Measurements from ENCODE around the gene PTK6. TPM values are rescaled to one million over a fixed set of nuclear protein-coding genes. Genes with fewer than 3 reads are reported as not detected.
A peak's percentile ranks its signal among the peaks of the same experiment; 100 is the strongest.

The PTK6 gene
- total and polyA plus RNA-seq, 2 of the 13 experiments (the other 11 are each of a cell fraction or from before 2014, with no cell fraction given), result 0.08 TPM; not detected in 1

- Histone ChIP-seq H3K4me1 (ENCODE audit: insufficient read depth, low read length) (peaks cover 8% of the 10 kb centered on the region), H3K36me3 (replicated peaks in 1 of 2; ENCODE audit: control insufficient read depth in 1 of 2, insufficient read depth in 2 of 2, low read length in 2 of 2) (no peaks in the 10 kb centered on the region), H3K9me3 (ENCODE audit: low read length) (no peaks in the 10 kb centered on the region), H4K20me1 (ENCODE audit: insufficient read depth, low read length) (peaks cover 2% of the 10 kb centered on the region; the same call in 1 of the 2 replicates), H3K27ac (ENCODE audit: extremely low read length, insufficient read depth, low read length) (no peak overlapping the region), H3K4me3 (replicated peaks in 1 of 3; ENCODE audit: insufficient read depth in 1 of 3, low read depth in 2 of 3, low read length in 3 of 3) (no peak overlapping the region), H3K27me3 (ENCODE audit: control insufficient read depth in 1 of 2, insufficient read depth in 2 of 2, low read length in 2 of 2) (no peaks in the 10 kb centered on the region), H2AFZ (ENCODE audit: low read length) (no peak overlapping the region), H3K79me2 (ENCODE audit: insufficient read depth, low read length) (no peaks in the 10 kb centered on the region), H3K9ac (ENCODE audit: insufficient read depth, low read depth, low read length) (no peak overlapping the region), H3K4me2 (ENCODE audit: low read depth, low read length) (no peak overlapping the region)
- in situ Hi-C loops (cut with HindIII; ENCODE audit: extremely low pct_ligation_motif_present, low pct_unique_long_range_greater_than_20kb), result no loop called here
- no TSS peak for BruUV-seq (replicated peaks)
- ChIA-PET POLR2A (interaction anchor here (0.9 to 1.0 kb wide), 2 partner anchors 11 to 139 kb away, joined by 3 read pairs; partner anchors contain the start of genes ARFRP1 and ZGPAT), CTCF (ENCODE audit: low intra/inter-chr PET ratio, low total read pairs) (no interaction called here)
- intact Hi-C loops (cut with micrococcal nuclease; ENCODE audit: unreplicated experiment), result no loop called here
- 0 out of 2 replicates have a peak, but pooled peaks have one; percentile 4 for TF ChIP-seq POLR2G (IDR thresholded peaks at IDR 0.05; ENCODE audit: low read depth, low read length)
- 0 out of 2 replicates have a peak, but pooled peaks have one; percentile 23 for TF ChIP-seq RBFOX2 (IDR thresholded peaks at IDR 0.05; ENCODE audit: low read depth, low read length)
- 0 out of 2 replicates have a peak, but pooled peaks have one; percentile 18 for TF ChIP-seq MXD1 (CRISPR knock-in tag; IDR thresholded peaks at IDR 0.05)
- no peak for TF ChIP-seq ZNF296 (CRISPR knock-in tag; conservative IDR thresholded peaks at IDR 0.05)
- no peak for TF ChIP-seq ZHX1 (CRISPR knock-in tag; IDR thresholded peaks at IDR 0.05; ENCODE audit: low read depth)
- no peak for TF ChIP-seq YY1 (IDR thresholded peaks at IDR 0.05; ENCODE audit: insufficient read depth, insufficient replicate concordance, low read depth, low read length)
- no peak for TF ChIP-seq ZBTB42 (CRISPR knock-in tag; IDR thresholded peaks at IDR 0.05)
- no peak for TF ChIP-seq ZMYM4 (CRISPR knock-in tag; IDR thresholded peaks at IDR 0.05)
- TF ChIP-seq ZNF513 (CRISPR knock-in tag; conservative IDR thresholded peaks at IDR 0.05), result 0 out of 2 replicates have a peak, but pooled peaks have one; percentile 57
- no peak for TF ChIP-seq ZNF362 (CRISPR knock-in tag; IDR thresholded peaks at IDR 0.05; ENCODE audit: borderline replicate concordance)
- no peak for TF ChIP-seq CENPX (CRISPR knock-in tag; IDR thresholded peaks at IDR 0.05)
- 0 out of 2 replicates have a peak, but pooled peaks have one; percentile 13 for TF ChIP-seq ZBTB33 (CRISPR knock-in tag; IDR thresholded peaks at IDR 0.05)
- TF ChIP-seq KDM2A (CRISPR knock-in tag; IDR thresholded peaks at IDR 0.05; ENCODE audit: borderline replicate concordance, low read depth), result 0 out of 2 replicates have a peak, but pooled peaks have one; percentile 9
- FAIRE-seq (no peak), ATAC-seq (no peak), DNase-seq (ENCODE audit: low spot score) (no peak)
- 77% methylated on average over 20 of the region's 43 CpGs for WGBS (ENCODE audit: low lambda C conversion rate)
Measured at GRCh38 chr20:63568170-63568981, 31.2 kb upstream of the PTK6 start.

All from HepG2 (cell line).